Progenitor cell of endocrine pancreas (in vitro differentiated cells): ENCODE data around the gene TH. TPM values are rescaled to one million over a fixed set of nuclear protein-coding genes. Genes with fewer than 3 reads are reported as not detected.

Source experiments
- DNase-seq: peaks from one replicate; pipeline ENCODE4 v3.0.0; 2021; ENCODE audit warnings: low spot score; ENCODE audit not compliant: unreplicated experiment
- H3K27ac Mint-ChIP-seq: 2 replicates; pipeline ENCODE4 v1.8.0; 2021; ENCODE audit warnings: mild to moderate bottlenecking, moderate library complexity, mixed read lengths
- H3K27me3 Mint-ChIP-seq: 2 replicates; pipeline ENCODE4 v1.8.0; 2021; ENCODE audit warnings: mixed read lengths
- H3K36me3 Mint-ChIP-seq: 2 replicates; pipeline ENCODE4 v1.8.0; 2022; ENCODE audit warnings: mixed read lengths; ENCODE audit not compliant: insufficient read depth
- H3K4me1 Mint-ChIP-seq: 2 replicates; pipeline ENCODE4 v1.8.0; 2021; ENCODE audit warnings: low read depth, mixed read lengths
- H3K4me3 Mint-ChIP-seq: 2 replicates; pipeline ENCODE4 v1.8.0; 2021; ENCODE audit warnings: low read depth, mild to moderate bottlenecking, moderate library complexity, mixed read lengths
- H3K9me3 Mint-ChIP-seq: 2 replicates; pipeline ENCODE4 v1.8.0; 2021; ENCODE audit warnings: low read depth, mixed read lengths
- CTCF ChIP-seq: fragments of 200-600 bp; sonication (generic); IDR thresholded peaks from one replicate; pipeline ENCODE4 v1.5.0; 2021; ENCODE audit warnings: antibody characterized with exemption, mild to moderate bottlenecking; ENCODE audit not compliant: unreplicated experiment
- total RNA-seq: library from RNA; stranded (reverse); gene quantifications from 2 replicates; pipeline ENCODE4 v1.2.1, GENCODE V29; 2021

TH gene
- total RNA-seq, 1 donor from 2014 or later: 0.53 TPM

GRCh38 chr11:2135648-2136201 is 35.9 kb downstream of the TH start:
- TF ChIP-seq CTCF: no peak
- H3K36me3 Mint-ChIP-seq: peaks cover 19% of the 10 kb centered on the region
- peaks cover 28% of the 10 kb centered on the region for H3K27me3 Mint-ChIP-seq
- no peak for DNase-seq
- H3K4me1 Mint-ChIP-seq: peaks cover 5% of the 10 kb centered on the region
- peak overlapping the region; percentile 84 for H3K4me3 Mint-ChIP-seq
- peak overlapping the region; percentile 94 for H3K27ac Mint-ChIP-seq
- no peaks in the 10 kb centered on the region for H3K9me3 Mint-ChIP-seq

- peaks cover 19% of the 10 kb centered on the region for H3K36me3 Mint-ChIP-seq
- H3K4me1 Mint-ChIP-seq: peaks cover 5% of the 10 kb centered on the region
- peak overlapping the region; percentile 94 for H3K27ac Mint-ChIP-seq
- no peaks in the 10 kb centered on the region for H3K9me3 Mint-ChIP-seq
- peaks cover 27% of the 10 kb centered on the region for H3K27me3 Mint-ChIP-seq
- peak overlapping the region; percentile 84 for H3K4me3 Mint-ChIP-seq
- no peak for DNase-seq
- no peak for TF ChIP-seq CTCF
Measured at GRCh38 chr11:2135018-2135569, 36.5 kb downstream of the TH start.

- H3K9me3 Mint-ChIP-seq: no peaks in the 10 kb centered on the region
Measured at GRCh38 chr11:2134022-2135010, 37.3 kb downstream of the TH start.

GRCh38 chr11:2133241-2134021 is 38.2 kb downstream of the TH start:
- no peak for TF ChIP-seq CTCF
- Mint-ChIP-seq H3K4me3 (peak overlapping the region; percentile 58), H3K27ac (peak overlapping the region; percentile 74), H3K27me3 (peaks cover 27% of the 10 kb centered on the region), H3K4me1 (peaks cover 5% of the 10 kb centered on the region), H3K36me3 (peaks cover 19% of the 10 kb centered on the region), H3K9me3 (no peaks in the 10 kb centered on the region)
- DNase-seq: no peak

More at GRCh38 chr11:2134022-2135010, 37.3 kb downstream of the TH start:
- DNase-seq: no peak
- Mint-ChIP-seq H3K27me3 (peaks cover 27% of the 10 kb centered on the region), H3K36me3 (peaks cover 19% of the 10 kb centered on the region), H3K4me1 (peaks cover 5% of the 10 kb centered on the region), H3K27ac (no peak overlapping the region), H3K4me3 (peak overlapping the region; percentile 84)
- TF ChIP-seq CTCF: no peak

- no peak for DNase-seq
- Mint-ChIP-seq H3K9me3 (no peaks in the 10 kb centered on the region), H3K36me3 (peaks cover 19% of the 10 kb centered on the region), H3K27me3 (peaks cover 27% of the 10 kb centered on the region), H3K4me1 (peaks cover 5% of the 10 kb centered on the region), H3K27ac (peak overlapping the region; percentile 74), H3K4me3 (no peak overlapping the region)
- TF ChIP-seq CTCF: no peak
Measured at GRCh38 chr11:2132874-2133240, 38.8 kb downstream of the TH start.
